GM18858 (cell line): ENCODE results near the gene DAPK2.
"Not testable (repeated sequence)": the region's sequence is repeated elsewhere in the genome, so short reads cannot be mapped to it uniquely, and the experiment has no call there.

ENCODE experiments used
- ATAC-seq: cut with Tn5 transposase; IDR thresholded peaks from one replicate; pipeline ENCODE4 v1.9.1; 2021; ENCODE audit not compliant: unreplicated experiment

DAPK2 gene

DNA sequence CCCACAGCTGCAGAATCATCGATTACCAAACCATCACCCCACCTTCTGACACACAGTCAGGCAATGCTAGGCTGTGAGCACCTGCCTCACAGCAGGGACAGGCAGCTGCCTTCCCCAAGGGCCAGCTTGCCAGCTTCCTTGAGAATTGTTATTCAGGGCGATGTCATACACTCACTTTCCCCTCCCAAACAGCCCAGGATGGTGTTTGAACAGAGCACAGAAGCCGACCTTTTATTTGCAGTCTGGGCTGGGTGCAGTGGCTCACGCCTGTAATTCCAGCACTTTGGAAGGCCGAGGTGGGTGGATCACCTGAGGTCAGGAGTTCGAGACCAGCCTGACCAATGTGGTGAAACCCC is 128.0 kb downstream of the DAPK2 start:
- ATAC-seq, result no peak

GRCh38 chr15:63917588-63918316 is 128.5 kb downstream of the DAPK2 start:
- ATAC-seq, result no peak

DNA sequence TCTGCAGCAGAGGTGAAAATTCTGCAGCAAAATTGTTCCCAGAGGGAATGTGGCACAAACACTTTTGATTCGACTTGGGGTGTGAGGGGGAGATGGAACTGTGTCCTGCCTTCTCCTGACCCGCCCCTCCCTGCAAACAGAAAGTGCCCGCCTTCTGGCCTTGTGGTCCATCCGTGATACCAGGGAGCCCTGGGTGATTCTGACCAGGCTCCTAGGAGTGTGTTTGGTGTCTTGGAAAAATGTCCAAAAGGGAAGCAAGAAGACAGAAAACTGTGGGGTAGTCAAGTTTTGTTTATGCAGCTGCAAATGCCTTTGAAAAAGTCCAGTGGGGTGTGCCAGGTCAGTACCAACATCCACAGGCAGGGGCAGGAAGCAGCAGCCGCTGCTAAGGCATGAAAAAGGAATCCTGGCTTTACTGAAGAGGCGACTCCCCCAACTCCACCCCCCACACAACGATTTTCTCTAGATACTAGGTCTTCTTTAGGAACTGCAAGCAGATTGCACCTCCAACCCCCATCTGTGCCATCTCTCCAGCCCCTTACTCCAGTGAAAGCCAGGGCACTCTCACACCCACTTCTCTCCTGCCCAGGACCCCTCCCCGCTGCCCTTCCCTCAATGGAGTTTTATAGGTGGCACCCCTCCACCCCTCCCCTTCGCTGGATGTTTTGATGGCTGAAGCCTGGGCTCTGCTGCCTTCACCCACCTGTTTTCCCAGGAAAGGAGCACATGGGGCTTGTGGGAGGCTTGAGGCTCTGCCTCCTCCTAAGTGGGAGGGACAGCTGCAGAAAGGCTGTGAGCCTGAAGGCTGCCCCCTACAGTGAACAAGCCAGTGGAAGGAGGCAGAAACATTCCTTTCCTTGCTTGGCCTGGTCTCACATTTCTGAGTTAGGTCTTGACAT is 130.2 kb downstream of the DAPK2 start:
- ATAC-seq, result no peak

GRCh38 chr15:63915209-63915872 is 130.9 kb downstream of the DAPK2 start:
- ATAC-seq, result no peak

- ATAC-seq, result no peak
Measured at GRCh38 chr15:63913786-63914315, 132.4 kb downstream of the DAPK2 start.

DNA sequence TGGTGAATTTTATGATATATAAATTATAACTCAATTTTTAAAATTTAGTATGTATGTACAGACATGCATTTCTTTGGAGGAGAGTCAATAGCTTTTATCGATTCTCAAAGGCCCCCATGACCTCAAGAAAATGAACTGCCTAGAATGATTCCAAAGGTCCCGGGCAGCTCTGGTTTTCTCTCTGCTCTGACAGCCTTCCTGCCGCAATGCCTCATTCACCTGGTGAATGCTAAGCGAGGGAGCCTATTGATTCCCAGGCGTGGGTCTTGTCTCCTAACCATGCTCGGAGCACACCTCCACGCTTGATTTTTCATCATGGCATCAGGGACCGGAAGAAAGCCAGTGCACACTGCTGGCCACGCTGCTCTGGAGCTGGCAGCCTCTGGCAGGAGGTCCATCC is 132.9 kb downstream of the DAPK2 start:
- ATAC-seq, result no peak

DNA sequence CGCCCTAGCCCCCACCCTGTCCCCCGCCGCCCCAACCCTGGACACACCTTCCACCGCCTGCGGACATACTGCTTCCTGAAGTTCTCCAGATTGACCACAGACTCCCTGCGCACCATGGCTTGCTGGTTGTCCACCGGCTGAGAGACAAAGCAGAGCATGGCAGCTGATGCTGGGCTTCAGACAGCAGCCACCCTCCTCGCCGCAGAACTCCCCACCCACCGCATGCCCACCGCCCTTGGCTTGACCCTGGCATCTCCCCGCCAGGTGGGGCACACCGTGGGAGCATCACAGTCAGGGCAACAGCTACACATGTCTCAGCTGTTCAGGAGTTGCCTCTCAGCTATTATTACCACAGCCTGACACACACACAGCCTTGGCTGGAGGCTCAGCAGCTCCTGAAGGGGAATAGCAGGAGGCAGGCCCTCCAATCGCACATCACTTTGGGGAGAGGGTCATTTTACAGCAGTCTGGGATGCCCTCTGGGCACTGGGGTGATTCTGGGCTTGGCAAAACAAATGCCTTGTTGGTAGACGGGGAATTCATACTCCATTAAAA is 134.1 kb downstream of the DAPK2 start:
- no peak for ATAC-seq

DNA sequence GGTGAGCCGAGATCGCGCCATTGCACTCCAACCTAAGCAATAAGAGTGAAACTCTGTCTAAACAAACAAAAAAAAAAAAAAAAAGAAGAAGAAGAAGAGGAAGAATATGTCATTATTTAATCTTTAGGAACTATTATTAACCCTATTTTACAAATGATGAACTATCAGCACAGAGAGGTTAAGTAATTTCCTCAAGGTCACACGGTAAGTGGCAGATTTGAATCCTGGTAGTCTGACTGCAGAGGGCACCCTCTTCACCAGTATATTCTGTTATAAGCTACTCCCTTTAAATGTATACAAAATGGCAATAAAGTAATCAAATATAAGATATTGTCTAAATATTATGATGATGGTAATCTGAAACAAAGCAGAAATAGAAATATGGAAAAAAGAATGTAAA is 135.1 kb downstream of the DAPK2 start:
- ATAC-seq, result no peak

GRCh38 chr15:63909819-63910437 is 136.4 kb downstream of the DAPK2 start:
- ATAC-seq, result no peak

DNA sequence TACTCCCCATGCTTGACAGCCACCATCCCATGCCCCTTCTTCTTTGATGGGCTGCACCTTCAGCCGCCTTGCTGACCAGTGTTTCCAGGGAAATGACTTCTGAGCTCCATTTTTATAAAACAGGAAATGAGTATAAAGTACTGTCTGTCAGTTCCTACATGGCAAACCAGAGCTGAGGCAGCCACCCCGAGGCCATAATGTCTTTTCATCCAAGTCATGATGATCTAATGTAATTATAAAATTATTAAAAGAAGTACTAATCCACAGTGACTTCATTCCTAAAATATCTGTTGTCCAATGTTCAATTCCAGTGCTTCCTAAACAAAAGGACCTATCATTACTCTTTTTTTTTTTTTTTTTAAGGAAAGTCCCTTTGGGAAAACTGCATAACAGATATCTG is 137.3 kb downstream of the DAPK2 start:
- ATAC-seq, result no peak

DNA sequence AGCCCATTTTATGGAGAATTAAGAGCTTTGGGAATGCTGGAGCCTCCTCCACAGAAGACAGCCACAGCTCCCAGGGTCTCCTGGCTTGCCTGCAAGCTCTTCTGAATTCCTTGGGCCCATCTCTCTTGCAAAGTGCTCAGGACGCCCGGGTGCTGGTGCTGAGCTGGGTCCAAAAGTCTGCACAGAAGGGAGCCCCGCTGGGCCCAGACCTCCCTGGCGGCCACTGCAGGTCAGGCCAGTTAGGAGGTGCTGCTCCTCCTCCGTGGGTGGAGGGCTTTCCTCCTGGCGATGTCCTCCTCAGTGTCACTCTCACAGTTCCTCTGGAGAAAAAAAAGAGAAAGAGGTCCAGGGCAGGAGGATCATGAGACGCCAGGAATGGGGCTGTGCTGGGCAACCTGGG is 138.0 kb downstream of the DAPK2 start:
- ATAC-seq, result no peak

DNA sequence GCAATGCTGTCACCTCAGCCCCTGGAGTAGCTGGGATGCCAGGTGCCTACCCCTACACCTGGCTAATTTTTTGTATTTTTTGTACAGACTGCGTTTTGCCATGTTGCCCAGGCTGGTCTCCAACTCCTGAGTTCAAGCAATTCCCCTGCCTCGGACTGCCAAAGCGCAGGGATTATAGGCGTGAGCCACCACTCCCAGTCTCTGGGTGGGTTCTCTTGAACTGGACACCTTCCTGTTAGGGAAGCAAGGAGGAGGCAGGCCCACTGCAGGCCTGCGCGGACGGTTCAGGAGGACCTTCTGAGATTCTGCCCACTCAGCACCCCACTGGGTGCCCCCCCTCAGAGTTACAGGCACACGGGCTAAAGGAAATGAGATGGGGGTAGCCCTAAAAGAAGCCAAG is 138.8 kb downstream of the DAPK2 start:
- ATAC-seq, result no peak

DNA sequence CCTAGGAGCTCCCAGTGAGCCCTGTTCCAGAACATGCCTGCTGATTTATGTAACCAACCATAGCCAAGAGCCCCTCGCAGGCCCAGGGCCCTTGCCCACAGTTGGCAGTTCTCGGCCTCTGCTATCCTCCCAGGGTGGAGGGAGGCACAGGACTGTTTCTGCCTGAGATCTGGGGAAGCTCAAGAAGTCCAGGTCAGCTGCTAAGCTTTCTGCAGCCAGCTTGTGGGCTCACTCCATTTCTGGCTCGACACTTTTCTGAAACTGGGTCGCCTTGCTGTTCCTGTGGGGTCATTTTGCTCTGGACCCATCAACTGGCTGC is 140.1 kb downstream of the DAPK2 start:
- no peak for ATAC-seq

DNA sequence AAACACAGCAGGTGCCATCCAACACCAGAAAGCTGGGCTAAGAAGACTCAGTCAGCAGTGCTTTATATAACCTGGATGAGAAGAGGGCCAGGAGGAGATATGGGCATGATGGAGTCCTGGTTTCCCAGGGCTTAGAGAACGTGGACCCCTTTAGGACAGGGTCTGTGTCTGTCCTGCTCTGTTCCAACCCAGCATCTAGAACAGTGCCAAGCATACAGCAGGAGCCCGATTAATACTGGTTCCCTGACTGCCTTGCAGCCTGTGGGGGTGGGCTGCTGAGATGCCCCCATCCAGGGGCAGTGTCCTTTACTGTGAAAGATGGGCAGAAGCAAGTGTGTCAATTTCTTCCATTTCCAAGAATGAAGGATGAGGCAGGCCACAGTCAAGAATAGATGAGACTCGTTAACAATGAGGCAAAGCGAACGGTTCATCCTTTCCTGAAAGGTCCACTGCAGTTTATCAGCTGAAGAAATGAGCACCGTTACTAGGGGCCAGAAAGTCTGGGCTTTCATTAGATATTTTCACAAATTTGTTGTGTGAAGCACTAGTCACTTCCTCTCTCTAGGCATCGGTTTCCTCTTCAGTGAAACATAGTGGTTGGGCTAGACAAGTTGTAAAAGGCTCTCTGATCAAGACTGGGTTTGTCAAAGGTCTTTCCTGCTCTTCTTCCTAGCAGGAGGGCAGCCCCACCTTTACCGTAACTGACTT is 140.6 kb downstream of the DAPK2 start:
- no peak for ATAC-seq

GRCh38 chr15:63905131-63905530 is 141.2 kb downstream of the DAPK2 start:
- ATAC-seq, result no peak

DNA sequence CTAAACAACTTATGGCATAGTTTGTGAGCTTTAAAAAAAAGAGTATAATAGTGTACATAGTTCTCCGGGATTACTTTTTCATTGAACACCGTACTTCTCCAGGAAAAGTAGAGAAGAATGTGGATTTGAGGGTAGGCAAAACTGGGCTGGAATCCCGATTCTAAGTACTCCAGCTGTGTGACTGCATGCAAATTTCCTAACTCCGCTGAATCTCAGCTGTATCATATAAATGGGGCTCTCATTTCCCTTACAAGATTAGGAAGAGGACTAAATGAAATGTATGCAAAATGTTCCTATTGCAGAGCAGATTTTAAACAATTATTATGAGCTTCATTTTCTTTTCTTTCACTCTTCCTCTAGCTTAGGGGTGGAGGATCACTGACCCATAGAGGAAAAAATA is 142.2 kb downstream of the DAPK2 start:
- no peak for ATAC-seq

GRCh38 chr15:63902671-63903035 is 143.6 kb downstream of the DAPK2 start:
- no peak for ATAC-seq

GRCh38 chr15:63901912-63902670 is 144.2 kb downstream of the DAPK2 start:
- no peak for ATAC-seq

- no peak for ATAC-seq
Measured at GRCh38 chr15:63900306-63900705, 146.0 kb downstream of the DAPK2 start.

GRCh38 chr15:63899606-63900005 is 146.7 kb downstream of the DAPK2 start:
- not testable (repeated sequence) for ATAC-seq
